ENCODE data around the gene GGCT.

DNA sequence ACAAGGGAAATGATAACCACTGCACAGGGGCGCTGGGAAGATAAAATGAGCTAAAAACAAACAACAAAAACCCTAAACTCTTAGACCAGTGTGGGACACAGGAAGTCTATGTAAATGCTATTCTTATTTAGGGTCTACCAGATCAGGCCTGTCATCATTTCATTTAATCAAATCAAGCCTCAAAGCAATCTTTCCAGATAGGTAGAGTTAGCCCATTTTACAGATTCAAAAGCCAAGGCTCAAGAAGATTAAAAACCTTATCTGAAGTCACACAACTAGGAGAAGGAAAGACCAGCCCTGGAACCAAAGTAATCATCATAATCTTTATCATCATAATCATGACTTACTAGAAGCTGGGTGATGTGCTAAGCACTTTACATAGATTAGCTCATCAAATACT is 30.7 kb downstream of the GGCT start:
- TF ChIP-seq, protein P1, sequence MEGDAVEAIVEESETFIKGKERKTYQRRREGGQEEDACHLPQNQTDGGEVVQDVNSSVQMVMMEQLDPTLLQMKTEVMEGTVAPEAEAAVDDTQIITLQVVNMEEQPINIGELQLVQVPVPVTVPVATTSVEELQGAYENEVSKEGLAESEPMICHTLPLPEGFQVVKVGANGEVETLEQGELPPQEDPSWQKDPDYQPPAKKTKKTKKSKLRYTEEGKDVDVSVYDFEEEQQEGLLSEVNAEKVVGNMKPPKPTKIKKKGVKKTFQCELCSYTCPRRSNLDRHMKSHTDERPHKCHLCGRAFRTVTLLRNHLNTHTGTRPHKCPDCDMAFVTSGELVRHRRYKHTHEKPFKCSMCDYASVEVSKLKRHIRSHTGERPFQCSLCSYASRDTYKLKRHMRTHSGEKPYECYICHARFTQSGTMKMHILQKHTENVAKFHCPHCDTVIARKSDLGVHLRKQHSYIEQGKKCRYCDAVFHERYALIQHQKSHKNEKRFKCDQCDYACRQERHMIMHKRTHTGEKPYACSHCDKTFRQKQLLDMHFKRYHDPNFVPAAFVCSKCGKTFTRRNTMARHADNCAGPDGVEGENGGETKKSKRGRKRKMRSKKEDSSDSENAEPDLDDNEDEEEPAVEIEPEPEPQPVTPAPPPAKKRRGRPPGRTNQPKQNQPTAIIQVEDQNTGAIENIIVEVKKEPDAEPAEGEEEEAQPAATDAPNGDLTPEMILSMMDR (IDR thresholded peaks at IDR 0.05) = no peak
- TF ChIP-seq POLR2AphosphoS5 (IDR thresholded peaks at IDR 0.05; ENCODE audit: low read depth, low read length) = no peak
- TF ChIP-seq SIN3A (IDR thresholded peaks at IDR 0.05; ENCODE audit: borderline replicate concordance, insufficient read depth, low read depth, low read length) = no peak
- TF ChIP-seq, protein P2, sequence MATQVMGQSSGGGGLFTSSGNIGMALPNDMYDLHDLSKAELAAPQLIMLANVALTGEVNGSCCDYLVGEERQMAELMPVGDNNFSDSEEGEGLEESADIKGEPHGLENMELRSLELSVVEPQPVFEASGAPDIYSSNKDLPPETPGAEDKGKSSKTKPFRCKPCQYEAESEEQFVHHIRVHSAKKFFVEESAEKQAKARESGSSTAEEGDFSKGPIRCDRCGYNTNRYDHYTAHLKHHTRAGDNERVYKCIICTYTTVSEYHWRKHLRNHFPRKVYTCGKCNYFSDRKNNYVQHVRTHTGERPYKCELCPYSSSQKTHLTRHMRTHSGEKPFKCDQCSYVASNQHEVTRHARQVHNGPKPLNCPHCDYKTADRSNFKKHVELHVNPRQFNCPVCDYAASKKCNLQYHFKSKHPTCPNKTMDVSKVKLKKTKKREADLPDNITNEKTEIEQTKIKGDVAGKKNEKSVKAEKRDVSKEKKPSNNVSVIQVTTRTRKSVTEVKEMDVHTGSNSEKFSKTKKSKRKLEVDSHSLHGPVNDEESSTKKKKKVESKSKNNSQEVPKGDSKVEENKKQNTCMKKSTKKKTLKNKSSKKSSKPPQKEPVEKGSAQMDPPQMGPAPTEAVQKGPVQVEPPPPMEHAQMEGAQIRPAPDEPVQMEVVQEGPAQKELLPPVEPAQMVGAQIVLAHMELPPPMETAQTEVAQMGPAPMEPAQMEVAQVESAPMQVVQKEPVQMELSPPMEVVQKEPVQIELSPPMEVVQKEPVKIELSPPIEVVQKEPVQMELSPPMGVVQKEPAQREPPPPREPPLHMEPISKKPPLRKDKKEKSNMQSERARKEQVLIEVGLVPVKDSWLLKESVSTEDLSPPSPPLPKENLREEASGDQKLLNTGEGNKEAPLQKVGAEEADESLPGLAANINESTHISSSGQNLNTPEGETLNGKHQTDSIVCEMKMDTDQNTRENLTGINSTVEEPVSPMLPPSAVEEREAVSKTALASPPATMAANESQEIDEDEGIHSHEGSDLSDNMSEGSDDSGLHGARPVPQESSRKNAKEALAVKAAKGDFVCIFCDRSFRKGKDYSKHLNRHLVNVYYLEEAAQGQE (IDR thresholded peaks at IDR 0.05; ENCODE audit: insufficient read depth in 1 of 2, low read depth in 2 of 2, low read length in 1 of 2) = no peak
- TF ChIP-seq TCF7L2 (IDR thresholded peaks at IDR 0.05; ENCODE audit: low read depth, low read length) = no peak

Data from Panc1 (cell line).